Lung (tissue), 12 donors: ENCODE data around the gene GTF3C5. TPM values are rescaled to one million over a fixed set of nuclear protein-coding genes. Genes with fewer than 3 reads are reported as not detected.

Experiments used
- ATAC-seq: fragments of 200-7000 bp; cut with Tn5 transposase; one replicate; pipeline ENCODE4 v1.9.1; 2020; ENCODE audit warnings: moderate number of reproducible peaks; ENCODE audit not compliant: insufficient read depth, low FRiP score
- DNase-seq, 3 donors: peaks; one replicate each; pipeline ENCODE4 v3.0.0-alpha.2; 2013 to 2017
- H3K27ac ChIP-seq, 2 donors: one replicate each; pipeline ENCODE4 v1.5.1; 2013; ENCODE audit warnings: mild to moderate bottlenecking in 2 of 2, moderate library complexity in 2 of 2, control low read depth in 1 of 2, inconsistent platforms in 1 of 2, low read depth in 1 of 2, low read length in 1 of 2
- H3K27me3 ChIP-seq, 3 donors: one replicate each; pipeline ENCODE4 v1.5.1; 2013; ENCODE audit warnings: low read length in 2 of 3; ENCODE audit not compliant: control insufficient read depth in 3 of 3, insufficient read depth in 3 of 3
- H3K36me3 ChIP-seq, 4 donors: one replicate each; pipeline ENCODE4 v1.5.1; 2013; ENCODE audit warnings: low read length in 4 of 4, mild to moderate bottlenecking in 1 of 4, moderate library complexity in 1 of 4; ENCODE audit not compliant: control insufficient read depth in 4 of 4, insufficient read depth in 4 of 4
- H3K4me1 ChIP-seq, 5 donors: one replicate each; pipeline ENCODE4 v1.5.1; 2013; ENCODE audit warnings: low read length in 5 of 5, mild to moderate bottlenecking in 2 of 5, moderate library complexity in 1 of 5; ENCODE audit not compliant: control insufficient read depth in 5 of 5, insufficient read depth in 5 of 5
- H3K4me3 ChIP-seq: one replicate; pipeline ENCODE4 v1.5.1; 2013; ENCODE audit warnings: mild to moderate bottlenecking, control low read depth, moderate library complexity
- H3K9ac ChIP-seq, 2 donors: one replicate each; pipeline ENCODE4 v1.5.1; 2013; ENCODE audit warnings: low read length in 2 of 2, control low read depth in 1 of 2; ENCODE audit not compliant: insufficient read depth in 1 of 2
- H3K9me3 ChIP-seq, 4 donors: one replicate each; pipeline ENCODE4 v1.5.1; 2013; ENCODE audit warnings: low read length in 3 of 4, mild to moderate bottlenecking in 1 of 4, moderate library complexity in 1 of 4; ENCODE audit not compliant: control insufficient read depth in 4 of 4, insufficient read depth in 3 of 4
- CTCF ChIP-seq: IDR thresholded peaks from 2 replicates; pipeline ENCODE4 v1.5.1; 2012; ENCODE audit warnings: mild to moderate bottlenecking; ENCODE audit errors: control extremely low read depth, extremely low read depth
- WGBS, 2 donors: extraction: QIAGEN DNeasy Blood & Tissue Kit; methylation state at CpG; one replicate each; pipeline ENCODE4 v1.1.7; 2013; 5-methylcytosine and 5-hydroxymethylcytosine counted together
- polyA plus RNA-seq, 2 donors: library from polyadenylated mRNA; stranded (reverse); fragments of 200-250 nt; gene quantifications; one replicate each; pipeline ENCODE4 v1.2.1, GENCODE V29; 2013
- total RNA-seq, 2 donors: library from RNA; depleted of rRNA in 1 of 2; stranded (reverse); fragments of >200 nt in 1 of 2; gene quantifications; one replicate each; pipeline ENCODE4 v1.2.1, GENCODE V29; 2014 to 2021
- donor health status: control.
- donor health status: control.
- donor health status: Bipolar disorder and iron deficiency.
- donor health status: healthy.
- donor health status: DM: yes; HTN: yes; CAD: no.

GTF3C5 gene
- total and polyA plus RNA-seq, 4 donors, result 41.0 to 60.0 (median 45.5) TPM

- H3K4me3 ChIP-seq, result no peak overlapping the region
- no peak overlapping the region for H3K9ac ChIP-seq
- no peak overlapping the region for H3K27ac ChIP-seq
- TF ChIP-seq CTCF, result no peak
- H3K36me3 ChIP-seq, result no peaks in the 10 kb centered on the region
- 76 to 98% methylated on average over 3 of the region's 3 CpGs for WGBS, 2 donors
- H3K4me1 ChIP-seq, result peaks cover 0 to 13% (median 0%) of the 10 kb centered on the region in 5 donors
- peaks cover 0 to 2% (median 0%) of the 10 kb centered on the region in 4 donors for H3K9me3 ChIP-seq
- H3K27me3 ChIP-seq, result peaks cover 0 to 3% (median 0%) of the 10 kb centered on the region in 3 donors
- no peak for DNase-seq
- ATAC-seq, result no peak
Observed at GRCh38 chr9:133005957-133006356, 24.8 kb upstream of the GTF3C5 start.

- WGBS, 2 donors, result 83 to 94% methylated on average over 5 of the region's 5 CpGs
- Histone ChIP-seq H3K4me3 (no peak overlapping the region), H3K27ac (no peak overlapping the region), H3K9ac (no peak overlapping the region), H3K4me1 (peaks cover 0 to 13% (median 0%) of the 10 kb centered on the region in 5 donors), H3K9me3 (peaks cover 0 to 4% (median 0%) of the 10 kb centered on the region in 4 donors), H3K27me3 (peaks cover 0 to 3% (median 0%) of the 10 kb centered on the region in 3 donors), H3K36me3 (no peaks in the 10 kb centered on the region)
- ATAC-seq (no peak), DNase-seq (no peak)
- TF ChIP-seq CTCF, result no peak
Observed at GRCh38 chr9:133006731-133007352, 24.0 kb upstream of the GTF3C5 start.

GRCh38 chr9:133008406-133008805 lies 22.4 kb upstream of the GTF3C5 start:
- H3K9ac ChIP-seq, result no peak overlapping the region
- peaks cover 0 to 4% (median 0%) of the 10 kb centered on the region in 4 donors for H3K9me3 ChIP-seq
- H3K27me3 ChIP-seq, result peaks cover 0 to 3% (median 0%) of the 10 kb centered on the region in 3 donors
- 75 to 80% methylated on average over 7 of the region's 7 CpGs for WGBS, 2 donors
- ATAC-seq (no peak), DNase-seq (no peak)
- peaks cover 0 to 11% (median 0%) of the 10 kb centered on the region in 5 donors for H3K4me1 ChIP-seq
- no peak for TF ChIP-seq CTCF
- no peak overlapping the region for H3K4me3 ChIP-seq
- no peaks in the 10 kb centered on the region for H3K36me3 ChIP-seq
- no peak overlapping the region for H3K27ac ChIP-seq
